Neural progenitor cell (in vitro differentiated cells): ENCODE data around the gene NDE1. TPM values are rescaled to one million over a fixed set of nuclear protein-coding genes. Genes with fewer than 3 reads are reported as not detected.

Source experiments
- DNase-seq: peaks from one replicate; pipeline ENCODE4 v3.0.0-alpha.2; 2016; ENCODE audit warnings: low spot score
- H2AFZ ChIP-seq: fragments of 200-600 bp; sonication (generic); replicated peaks from 2 replicates; pipeline ENCODE4 v1.6.1; 2016; ENCODE audit warnings: antibody characterized with exemption
- H3F3A ChIP-seq: fragments of 200-600 bp; sonication (generic); 2 replicates; pipeline ENCODE4 v1.6.1; 2016; ENCODE audit warnings: antibody characterized with exemption, low read depth
- H3K27ac ChIP-seq: fragments of 200-600 bp; sonication (generic); 2 replicates; pipeline ENCODE4 v1.5.1; 2016; ENCODE audit warnings: mild to moderate bottlenecking
- H3K27me3 ChIP-seq: fragments of 200-600 bp; sonication (generic); 2 replicates; pipeline ENCODE4 v1.6.1; 2016; ENCODE audit warnings: mild to moderate bottlenecking, moderate library complexity
- H3K36me3 ChIP-seq: fragments of 200-600 bp; sonication (generic); 2 replicates; pipeline ENCODE4 v1.5.1; 2016
- H3K4me1 ChIP-seq: fragments of 200-600 bp; sonication (generic); 2 replicates; pipeline ENCODE4 v1.6.1; 2016; ENCODE audit warnings: mixed run types
- H3K4me2 ChIP-seq: fragments of 200-600 bp; sonication (generic); 2 replicates; pipeline ENCODE4 v1.6.1; 2016
- H3K4me3 ChIP-seq: fragments of 200-600 bp; sonication (generic); 2 replicates; pipeline ENCODE4 v1.5.1; 2016
- H3K79me2 ChIP-seq: fragments of 200-600 bp; sonication (generic); 2 replicates; pipeline ENCODE4 v1.6.1; 2016; ENCODE audit warnings: low read depth
- H3K9ac ChIP-seq: fragments of 200-600 bp; sonication (generic); 2 replicates; pipeline ENCODE4 v1.6.1; 2016
- H3K9me3 ChIP-seq: fragments of 200-600 bp; sonication (generic); 2 replicates; pipeline ENCODE4 v1.5.1; 2016; ENCODE audit warnings: low read depth
- H4K20me1 ChIP-seq: fragments of 200-600 bp; sonication (generic); 2 replicates; pipeline ENCODE4 v1.6.1; 2016; ENCODE audit warnings: low read depth
- H3K27ac Mint-ChIP-seq: 3 replicates; pipeline ENCODE4 v1.8.0; 2021; ENCODE audit warnings: mixed read lengths
- H3K27me3 Mint-ChIP-seq: 2 replicates; pipeline ENCODE4 v1.8.0; 2022; ENCODE audit warnings: low read depth, mild to moderate bottlenecking, inconsistent platforms, moderate library complexity, mixed read lengths; ENCODE audit not compliant: insufficient read depth
- H3K36me3 Mint-ChIP-seq: 3 replicates; pipeline ENCODE4 v1.8.0; 2021; ENCODE audit warnings: mixed read lengths
- H3K4me1 Mint-ChIP-seq: 3 replicates; pipeline ENCODE4 v1.8.0; 2021; ENCODE audit warnings: mixed read lengths
- H3K4me3 Mint-ChIP-seq: 3 replicates; pipeline ENCODE4 v1.8.0; 2021; ENCODE audit warnings: mild to moderate bottlenecking, moderate library complexity, mixed read lengths
- H3K9me3 Mint-ChIP-seq: 3 replicates; pipeline ENCODE4 v1.8.0; 2020; ENCODE audit warnings: mixed read lengths
- CTCF ChIP-seq: fragments of 200-600 bp; sonication (generic); IDR thresholded peaks from 2 replicates; pipeline ENCODE4 v1.5.1; 2017; ENCODE audit warnings: antibody characterized with exemption, mild to moderate bottlenecking
- EZH2 ChIP-seq: fragments of 200-600 bp; sonication (generic); IDR thresholded peaks from 2 replicates; pipeline ENCODE4 v1.6.1; 2017; ENCODE audit warnings: antibody characterized with exemption, mild to moderate bottlenecking, moderate library complexity
- EZH2phosphoT487 ChIP-seq: fragments of 200-600 bp; sonication (generic); IDR thresholded peaks from 2 replicates; pipeline ENCODE4 v1.6.1; 2017; ENCODE audit warnings: antibody characterized with exemption
- total RNA-seq: library from RNA; depleted of rRNA; stranded (reverse); fragments of >200 nt; gene quantifications from 2 replicates; pipeline ENCODE4 v1.2.3, GENCODE V29; 2015; ENCODE audit warnings: low replicate concordance

The NDE1 gene
- total RNA-seq, 1 donor from 2014 or later = 85.3 TPM

GRCh38 chr16:15621889-15622288, 28.2 kb upstream of the NDE1 start:
- Mint-ChIP-seq H3K4me3 (no peak overlapping the region), H3K27ac (no peak overlapping the region), H3K4me1 (peaks cover 3% of the 10 kb centered on the region), H3K27me3 (peaks cover 5% of the 10 kb centered on the region), H3K36me3 (peaks cover 35% of the 10 kb centered on the region), H3K9me3 (no peaks in the 10 kb centered on the region)
- Histone ChIP-seq H3K36me3 (peaks cover 3% of the 10 kb centered on the region), H3K9ac (no peak overlapping the region), H3K4me1 (no peaks in the 10 kb centered on the region), H4K20me1 (no peaks in the 10 kb centered on the region), H3K4me2 (no peak overlapping the region), H3F3A (no peaks in the 10 kb centered on the region), H3K27ac (no peak overlapping the region), H3K4me3 (no peak overlapping the region), H3K79me2 (no peaks in the 10 kb centered on the region), H3K27me3 (no peaks in the 10 kb centered on the region), H3K9me3 (no peaks in the 10 kb centered on the region), H2AFZ (no peak overlapping the region)
- DNase-seq = no peak
- no peak for TF ChIP-seq EZH2phosphoT487
- TF ChIP-seq CTCF = no peak
- no peak for TF ChIP-seq EZH2

GRCh38 chr16:15631730-15632409, 18.2 kb upstream of the NDE1 start:
- DNase-seq = no peak
- no peaks in the 10 kb centered on the region for H3F3A ChIP-seq
- Mint-ChIP-seq H3K4me1 (no peaks in the 10 kb centered on the region), H3K9me3 (no peaks in the 10 kb centered on the region), H3K27me3 (no peaks in the 10 kb centered on the region), H3K27ac (no peak overlapping the region), H3K36me3 (peaks cover 15% of the 10 kb centered on the region), H3K4me3 (no peak overlapping the region)
- no peaks in the 10 kb centered on the region for H3K79me2 ChIP-seq
- H3K27ac ChIP-seq = no peak overlapping the region
- H3K27me3 ChIP-seq = no peaks in the 10 kb centered on the region
- no peaks in the 10 kb centered on the region for H3K9me3 ChIP-seq
- H3K36me3 ChIP-seq = peaks cover 10% of the 10 kb centered on the region
- H3K9ac ChIP-seq = no peak overlapping the region
- no peak overlapping the region for H3K4me3 ChIP-seq
- H2AFZ ChIP-seq = no peak overlapping the region
- H3K4me2 ChIP-seq = no peak overlapping the region
- H3K4me1 ChIP-seq = no peaks in the 10 kb centered on the region
- no peaks in the 10 kb centered on the region for H4K20me1 ChIP-seq
- TF ChIP-seq CTCF (no peak), EZH2phosphoT487 (no peak), EZH2 (no peak)

GRCh38 chr16:15635926-15636325, 14.1 kb upstream of the NDE1 start:
- no peak for DNase-seq
- no peaks in the 10 kb centered on the region for H3K9me3 Mint-ChIP-seq
- Histone ChIP-seq H2AFZ (no peak overlapping the region), H3K4me2 (no peak overlapping the region), H3K4me1 (no peaks in the 10 kb centered on the region), H3K27ac (no peak overlapping the region), H3K4me3 (no peak overlapping the region), H3K36me3 (peaks cover 16% of the 10 kb centered on the region), H3F3A (no peaks in the 10 kb centered on the region), H3K27me3 (no peaks in the 10 kb centered on the region), H3K9me3 (no peaks in the 10 kb centered on the region), H3K79me2 (peaks cover 24% of the 10 kb centered on the region), H4K20me1 (no peaks in the 10 kb centered on the region), H3K9ac (no peak overlapping the region)
- H3K4me3 Mint-ChIP-seq = no peak overlapping the region
- H3K36me3 Mint-ChIP-seq = peaks cover 22% of the 10 kb centered on the region
- no peaks in the 10 kb centered on the region for H3K27me3 Mint-ChIP-seq
- TF ChIP-seq CTCF (no peak), EZH2phosphoT487 (no peak), EZH2 (no peak)
- no peak overlapping the region for H3K27ac Mint-ChIP-seq
- no peaks in the 10 kb centered on the region for H3K4me1 Mint-ChIP-seq
